HG03460 (cell line): Measurements from ENCODE around the gene ASNSD1.
"Not testable (repeated sequence)": the region's sequence is repeated elsewhere in the genome, so short reads cannot be mapped to it uniquely, and the experiment has no call there.

Source experiments
- ATAC-seq: cut with Tn5 transposase; IDR thresholded peaks from one replicate; pipeline ENCODE4 v1.9.1; 2021; ENCODE audit not compliant: unreplicated experiment

The ASNSD1 gene

DNA sequence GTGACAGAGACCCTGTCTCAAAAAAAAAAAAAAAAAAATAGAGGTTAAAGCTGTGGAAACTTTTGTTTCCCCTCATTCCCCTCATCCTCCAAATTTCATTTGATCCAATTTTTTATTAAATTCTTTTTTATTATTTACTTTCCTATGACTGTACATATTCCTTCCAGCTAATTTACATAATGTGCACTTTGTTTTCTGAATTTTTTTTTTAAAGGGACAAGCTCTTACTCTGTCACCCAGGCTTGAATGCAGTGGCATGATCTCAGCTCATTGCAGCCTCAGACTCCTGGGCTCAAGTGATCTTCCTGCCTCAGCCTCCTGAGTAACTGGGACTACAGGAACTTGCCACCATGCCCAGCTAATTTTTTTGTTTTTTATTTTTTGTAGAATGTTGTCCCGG lies 23.6 kb downstream of the ASNSD1 start:
- no peak for ATAC-seq

DNA sequence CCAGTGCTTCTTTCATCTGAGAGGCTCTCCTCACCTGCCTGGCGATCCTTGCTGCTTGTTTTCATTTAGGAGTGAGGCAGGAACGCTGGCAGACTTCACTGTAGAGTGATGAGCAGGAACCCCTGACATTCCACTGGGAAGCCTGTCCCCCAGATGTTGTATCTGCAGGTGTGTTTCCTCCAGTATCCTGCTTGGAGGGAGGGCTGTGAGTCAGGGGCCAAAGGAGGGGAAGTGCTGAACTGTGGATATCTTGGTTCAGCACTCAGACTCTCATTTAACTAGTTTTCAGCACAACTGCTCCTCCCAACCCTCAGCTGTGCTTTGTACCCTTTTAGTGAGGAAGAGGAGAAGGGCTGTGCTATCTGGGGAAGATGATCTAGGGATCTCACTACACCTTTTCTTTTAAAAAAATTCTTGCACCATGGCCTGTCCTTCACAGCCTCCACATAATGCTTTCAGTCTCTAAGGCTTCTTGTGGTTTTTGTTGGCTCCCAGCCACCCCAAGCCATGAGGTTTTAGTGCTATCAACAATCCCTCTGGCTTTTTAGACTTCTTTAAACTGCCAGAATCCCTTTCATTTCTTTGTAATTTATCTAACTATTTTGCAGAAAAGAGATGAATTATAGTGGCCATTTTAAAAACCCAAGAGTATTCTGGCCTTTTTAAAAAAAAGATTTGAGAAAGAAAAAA lies 24.4 kb downstream of the ASNSD1 start:
- ATAC-seq: peak; percentile 85

DNA sequence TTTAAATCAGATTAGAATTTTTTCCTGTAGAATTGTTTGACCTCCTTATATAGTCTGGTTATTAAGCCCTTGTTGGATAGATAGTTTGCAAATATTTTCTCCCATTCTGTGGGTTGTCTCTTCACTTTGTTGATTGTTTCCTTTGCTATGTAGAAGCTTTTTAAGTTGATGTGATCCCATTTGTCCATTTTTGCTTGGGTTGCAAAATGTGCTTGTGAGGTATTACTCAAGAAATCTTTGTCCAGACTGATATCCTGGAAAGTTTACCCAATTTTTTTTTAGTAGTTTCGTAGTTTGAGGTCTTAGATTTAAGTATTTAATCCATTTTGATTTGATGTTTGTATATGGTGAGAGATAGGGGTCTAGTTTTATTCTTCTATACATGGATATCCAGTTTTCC lies 26.5 kb downstream of the ASNSD1 start:
- ATAC-seq: not testable (repeated sequence)

DNA sequence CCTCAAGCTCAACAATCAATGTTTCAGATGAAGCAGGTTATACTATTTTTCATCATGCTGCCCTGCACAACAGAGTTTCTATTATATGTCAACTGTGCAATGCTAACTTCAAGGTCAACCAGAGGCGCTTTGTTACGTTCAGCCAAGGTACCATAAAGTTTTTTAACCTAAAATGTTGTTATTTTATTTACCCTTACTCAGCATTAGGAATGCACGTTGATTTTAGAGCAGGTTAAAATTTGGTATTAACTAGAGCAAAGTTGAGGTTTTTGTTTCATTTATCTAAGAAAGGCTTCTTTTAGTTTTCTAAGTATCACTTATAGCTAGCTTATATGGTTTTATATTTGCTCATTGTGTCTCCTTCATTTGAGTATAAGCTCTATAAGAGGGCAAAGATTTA lies 35.0 kb downstream of the ASNSD1 start:
- ATAC-seq: no peak

DNA sequence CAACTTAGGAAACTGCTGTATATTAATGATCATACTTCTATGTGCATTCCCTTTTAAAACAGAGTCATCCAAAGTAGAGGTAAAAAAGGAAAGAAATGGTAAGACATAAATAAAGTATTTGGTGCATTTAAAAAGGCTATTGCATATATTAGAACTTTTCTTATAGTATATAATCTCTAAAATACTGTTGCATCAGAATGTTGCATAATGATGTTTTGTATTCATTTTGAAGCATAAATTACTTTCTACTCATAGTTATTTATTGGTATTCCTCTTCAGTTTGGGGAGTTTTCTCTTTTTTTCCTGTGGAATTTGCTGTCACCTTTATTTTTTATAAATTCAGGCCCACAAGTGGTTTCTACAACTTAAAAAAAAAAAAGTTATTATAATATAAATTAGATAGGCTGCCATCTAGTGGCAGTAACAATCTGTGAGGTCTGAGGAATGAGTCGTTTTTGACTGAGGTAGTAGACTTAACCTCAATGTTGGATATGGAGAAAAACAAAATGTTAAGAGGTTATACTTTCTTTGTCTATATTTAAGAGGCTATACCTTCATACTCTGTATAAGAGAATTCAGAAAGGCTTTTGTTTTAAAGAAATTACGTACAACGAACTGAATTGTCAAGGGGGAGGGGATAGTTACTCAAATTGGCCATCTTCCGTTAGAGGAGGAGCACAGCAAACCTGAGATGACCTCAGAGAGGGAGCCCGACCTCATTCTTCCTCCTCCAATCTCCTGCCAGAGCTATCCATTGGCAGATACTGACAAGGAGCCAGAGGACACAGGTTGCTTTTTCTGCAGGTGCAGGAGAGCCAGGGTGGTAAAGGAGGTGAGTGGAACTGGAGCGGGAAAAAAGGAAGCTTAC lies 37.0 kb downstream of the ASNSD1 start:
- ATAC-seq: peak; percentile 72

DNA sequence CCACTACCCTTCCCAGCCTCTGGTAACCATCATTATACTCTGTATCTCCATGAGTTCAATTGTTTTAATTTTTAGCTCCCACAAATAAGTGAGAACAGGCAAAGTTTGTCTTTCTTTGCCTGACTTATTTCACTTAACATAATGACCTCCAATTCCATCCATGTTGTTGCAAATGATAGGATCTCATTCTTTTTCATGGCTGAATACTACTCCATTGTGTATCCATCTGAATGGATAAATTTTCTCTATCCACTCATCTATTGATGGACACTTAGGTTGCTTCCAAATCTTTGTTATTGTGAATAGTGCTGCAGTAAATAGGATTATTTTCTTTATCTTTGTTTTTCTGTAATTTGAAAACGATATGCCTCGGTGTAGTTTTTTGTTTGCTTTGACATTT lies 39.4 kb downstream of the ASNSD1 start:
- ATAC-seq: no peak

DNA sequence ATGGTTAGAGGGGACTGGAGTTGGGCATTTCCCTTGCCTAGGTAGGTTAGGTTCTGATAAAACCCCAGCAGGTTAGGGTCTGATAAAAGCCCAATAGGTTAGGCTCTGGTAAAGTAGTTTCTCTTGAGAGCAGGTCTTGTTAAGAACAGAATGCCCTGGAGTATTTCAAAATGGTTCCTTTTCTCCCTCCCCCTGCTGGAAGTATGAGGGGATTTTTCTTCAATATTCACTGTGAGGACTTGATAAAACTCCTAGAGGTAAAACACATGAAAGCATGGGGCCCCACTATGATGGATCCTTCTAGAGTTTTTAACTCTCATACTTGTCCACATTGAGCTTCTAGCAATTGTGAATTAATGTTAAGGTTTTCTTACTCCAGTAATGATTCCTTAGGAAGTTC lies 40.8 kb downstream of the ASNSD1 start:
- ATAC-seq: no peak

DNA sequence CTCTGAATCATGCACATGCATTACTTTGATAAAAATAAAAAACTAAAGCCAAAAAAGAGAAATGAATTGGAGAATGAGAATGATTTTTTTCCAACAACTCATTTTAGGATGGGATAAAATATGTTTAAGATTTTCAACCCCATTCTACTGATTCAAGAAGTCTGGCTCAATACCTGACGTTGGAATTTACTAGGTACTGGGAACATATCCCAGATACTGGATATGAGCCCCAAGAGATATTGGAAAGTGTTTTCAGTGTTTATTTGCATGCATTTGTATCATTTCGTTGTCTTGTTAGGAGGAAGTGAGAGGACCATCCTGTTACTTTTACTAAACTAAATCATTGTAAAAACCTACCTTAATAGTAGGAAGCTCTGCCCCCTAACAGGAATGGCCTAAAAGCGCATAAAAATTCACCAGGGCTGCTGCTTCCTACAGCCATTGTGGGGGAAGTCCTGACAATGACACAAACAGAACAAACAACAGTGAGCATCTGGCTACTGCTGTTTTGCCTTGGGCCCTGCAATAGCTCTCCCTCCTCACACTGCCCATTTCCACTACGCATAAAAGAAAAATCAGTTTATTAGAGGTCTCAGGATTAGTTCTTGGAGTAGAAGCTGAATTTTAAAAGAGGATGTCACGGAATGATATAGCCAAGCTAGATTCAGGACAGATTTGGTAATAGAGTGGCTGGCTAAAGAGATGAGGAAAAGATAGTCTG lies 48.4 kb downstream of the ASNSD1 start:
- ATAC-seq: no peak

DNA sequence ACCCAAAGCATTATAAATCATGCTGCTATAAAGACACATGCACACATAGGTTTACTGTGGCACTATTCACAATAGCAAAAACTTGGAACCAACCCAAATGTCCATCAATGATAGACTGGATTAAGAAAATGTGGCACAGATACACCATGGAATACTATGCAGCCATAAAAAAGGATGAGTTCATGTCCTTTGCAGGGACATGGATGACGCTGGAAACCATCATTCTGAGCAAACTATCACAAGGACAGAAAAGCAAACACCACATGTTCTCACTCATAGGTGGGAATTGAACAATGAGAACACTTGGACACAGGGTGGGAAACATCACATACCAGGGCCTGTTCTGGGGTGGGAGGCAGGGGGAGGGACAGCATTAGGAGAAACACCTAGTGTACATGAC lies 56.3 kb downstream of the ASNSD1 start:
- not testable (repeated sequence) for ATAC-seq

DNA sequence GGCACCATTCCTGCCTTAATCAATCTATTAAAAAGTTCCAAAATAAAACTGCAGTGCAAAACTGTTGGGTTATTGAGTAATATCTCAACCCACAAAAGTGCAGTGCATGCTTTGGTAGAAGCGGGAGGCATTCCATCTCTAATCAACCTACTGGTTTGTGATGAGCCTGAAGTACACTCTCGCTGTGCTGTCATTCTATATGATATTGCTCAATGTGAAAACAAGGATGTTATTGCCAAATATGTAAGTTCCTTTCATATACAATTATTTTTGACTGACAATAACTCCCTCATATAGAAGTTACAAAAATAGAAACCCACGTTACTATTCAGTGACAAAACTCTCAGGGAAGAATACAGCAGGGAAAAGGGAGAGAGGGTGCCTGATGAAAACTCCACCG lies 58.3 kb downstream of the ASNSD1 start:
- no peak for ATAC-seq
